ENCODE measurements around the gene FGF7. TPM values are rescaled to one million over a fixed set of nuclear protein-coding genes. Genes with fewer than 3 reads are reported as not detected.

FGF7 gene
- total RNA-seq, 1 donor from 2014 or later, result 137 TPM

- no peak for TF ChIP-seq POLR2A (IDR thresholded peaks at IDR 0.05)
- TF ChIP-seq POLR2AphosphoS5 (IDR thresholded peaks at IDR 0.05; ENCODE audit: insufficient read depth in 1 of 2, low read depth in 1 of 2), result no peak
- no peak for TF ChIP-seq CTCF (IDR thresholded peaks at IDR 0.05)
- no peak for DNase-seq (ENCODE audit: extremely low spot score in 2 of 2)
- Histone ChIP-seq H3K9me3 (no peaks in the 10 kb centered on the region), H3K36me3 (no peaks in the 10 kb centered on the region), H3K4me1 (no peaks in the 10 kb centered on the region), H3K27ac (no peak overlapping the region), H3K27me3 (no peaks in the 10 kb centered on the region), H3K4me3 (no peak overlapping the region)
- intact Hi-C loops (cut with DNase I), result no loop called here
Observed at GRCh38 chr15:49452595-49452994, 29.6 kb downstream of the FGF7 start.

GRCh38 chr15:49456166-49456565, 33.1 kb downstream of the FGF7 start:
- Histone ChIP-seq H3K4me3 (no peak overlapping the region), H3K27me3 (no peaks in the 10 kb centered on the region), H3K4me1 (peaks cover 17% of the 10 kb centered on the region), H3K9me3 (no peaks in the 10 kb centered on the region), H3K36me3 (no peaks in the 10 kb centered on the region), H3K27ac (peak overlapping the region; percentile 8)
- intact Hi-C loops (cut with DNase I), result no loop called here
- DNase-seq (ENCODE audit: extremely low spot score in 2 of 2), result no peak
- TF ChIP-seq POLR2A (IDR thresholded peaks at IDR 0.05) (no peak), CTCF (IDR thresholded peaks at IDR 0.05) (no peak)

- Histone ChIP-seq H3K9me3 (no peaks in the 10 kb centered on the region), H3K4me3 (no peak overlapping the region), H3K27ac (peak overlapping the region; percentile 27), H3K36me3 (no peaks in the 10 kb centered on the region), H3K27me3 (no peaks in the 10 kb centered on the region), H3K4me1 (peaks cover 36% of the 10 kb centered on the region)
- DNase-seq (ENCODE audit: extremely low spot score in 2 of 2), result no peak
- TF ChIP-seq POLR2AphosphoS5 (IDR thresholded peaks at IDR 0.05; ENCODE audit: insufficient read depth in 1 of 2, low read depth in 1 of 2) (no peak), CTCF (IDR thresholded peaks at IDR 0.05) (no peak), POLR2A (IDR thresholded peaks at IDR 0.05) (no peak)
- intact Hi-C loops (cut with DNase I), result no loop called here
Observed at GRCh38 chr15:49458145-49458544, 35.1 kb downstream of the FGF7 start.

GRCh38 chr15:49460411-49460941, 37.4 kb downstream of the FGF7 start:
- no peak for TF ChIP-seq POLR2AphosphoS5 (IDR thresholded peaks at IDR 0.05; ENCODE audit: insufficient read depth in 1 of 2, low read depth in 1 of 2)
- TF ChIP-seq CTCF (IDR thresholded peaks at IDR 0.05), result no peak
- no peak for TF ChIP-seq POLR2A (IDR thresholded peaks at IDR 0.05)
- no peak for DNase-seq (ENCODE audit: extremely low spot score in 2 of 2)
- Histone ChIP-seq H3K27me3 (no peaks in the 10 kb centered on the region), H3K9me3 (no peaks in the 10 kb centered on the region), H3K4me3 (no peak overlapping the region), H3K4me1 (peaks cover 43% of the 10 kb centered on the region), H3K27ac (peak overlapping the region; percentile 21), H3K36me3 (no peaks in the 10 kb centered on the region)
- intact Hi-C loops (cut with DNase I), result no loop called here

GRCh38 chr15:49462232-49462844, 39.3 kb downstream of the FGF7 start:
- peaks cover 50% of the 10 kb centered on the region for H3K4me1 ChIP-seq
- H3K36me3 ChIP-seq, result no peaks in the 10 kb centered on the region
- intact Hi-C loops (cut with DNase I), result no loop called here
- TF ChIP-seq POLR2AphosphoS5 (IDR thresholded peaks at IDR 0.05; ENCODE audit: insufficient read depth in 1 of 2, low read depth in 1 of 2), result no peak
- no peak for TF ChIP-seq POLR2A (IDR thresholded peaks at IDR 0.05)
- no peak for TF ChIP-seq CTCF (IDR thresholded peaks at IDR 0.05)
- H3K4me3 ChIP-seq, result no peak overlapping the region
- H3K27ac ChIP-seq, result peak overlapping the region; percentile 53
- H3K9me3 ChIP-seq, result no peaks in the 10 kb centered on the region
- H3K27me3 ChIP-seq, result no peaks in the 10 kb centered on the region
- DNase-seq (ENCODE audit: extremely low spot score in 2 of 2), result no peak
